ENCODE results near the gene LRRC7.
"Not testable (repeated sequence)": the region's sequence is repeated elsewhere in the genome, so short reads cannot be mapped to it uniquely, and the experiment has no call there.

The LRRC7 gene

GRCh38 chr1:69702085-69702484 is 134.4 kb downstream of the LRRC7 start:
- no peak for DNase-seq

- no peak for DNase-seq
These were observed 138.8 kb downstream of the LRRC7 start for GRCh38 chr1:69706473-69706872.

- DNase-seq = no peak
These were observed 139.4 kb downstream of the LRRC7 start for GRCh38 chr1:69707103-69707502.

- DNase-seq = no peak
These were observed 142.9 kb downstream of the LRRC7 start for GRCh38 chr1:69710484-69711189.

- DNase-seq = no peak
These were observed 143.6 kb downstream of the LRRC7 start for GRCh38 chr1:69711190-69711930.

- DNase-seq = not testable (repeated sequence)
These were observed 150.1 kb downstream of the LRRC7 start for GRCh38 chr1:69717834-69718233.

- DNase-seq = no peak
These were observed 160.5 kb downstream of the LRRC7 start for GRCh38 chr1:69728206-69728605.

GRCh38 chr1:69733061-69733460 is 165.3 kb downstream of the LRRC7 start:
- DNase-seq = no peak

GRCh38 chr1:69737527-69738185 is 169.9 kb downstream of the LRRC7 start:
- no peak for DNase-seq

GRCh38 chr1:69738458-69739250 is 170.9 kb downstream of the LRRC7 start:
- no peak for DNase-seq

- no peak for DNase-seq
These were observed 171.5 kb downstream of the LRRC7 start for GRCh38 chr1:69739251-69739605.

GRCh38 chr1:69743146-69743545 is 175.4 kb downstream of the LRRC7 start:
- no peak for DNase-seq

GRCh38 chr1:69744381-69744780 is 176.7 kb downstream of the LRRC7 start:
- DNase-seq = no peak

GRCh38 chr1:69747207-69747606 is 179.5 kb downstream of the LRRC7 start:
- DNase-seq = no peak

GRCh38 chr1:69750638-69751037 is 182.9 kb downstream of the LRRC7 start:
- no peak for DNase-seq

- DNase-seq = no peak
These were observed 185.1 kb downstream of the LRRC7 start for GRCh38 chr1:69752831-69753230.

GRCh38 chr1:69754521-69754920 is 186.8 kb downstream of the LRRC7 start:
- no peak for DNase-seq

GRCh38 chr1:69755647-69756046 is 187.9 kb downstream of the LRRC7 start:
- DNase-seq = no peak

- no peak for DNase-seq
These were observed 198.2 kb downstream of the LRRC7 start for GRCh38 chr1:69765951-69766350.

GRCh38 chr1:69766431-69767180 is 198.9 kb downstream of the LRRC7 start:
- no peak for DNase-seq

GRCh38 chr1:69776555-69776954 is 208.8 kb downstream of the LRRC7 start:
- no peak for DNase-seq

- DNase-seq = no peak
These were observed 209.7 kb downstream of the LRRC7 start for GRCh38 chr1:69777423-69777822.

GRCh38 chr1:69777971-69778370 is 210.2 kb downstream of the LRRC7 start:
- no peak for DNase-seq
